Umbilical cord (tissue), 2 donors: ENCODE results near the gene GAL3ST1. TPM values are rescaled to one million over a fixed set of nuclear protein-coding genes. Genes with fewer than 3 reads are reported as not detected.
"Not testable (repeated sequence)": the region's sequence is repeated elsewhere in the genome, so short reads cannot be mapped to it uniquely, and the experiment has no call there.

ENCODE experiments used
- DNase-seq: peaks from one replicate; pipeline ENCODE4 v3.0.0-alpha.2; 2015; ENCODE audit warnings: low spot score
- total RNA-seq: library from RNA; depleted of rRNA; stranded (reverse); fragments of >200 nt; gene quantifications from one replicate; pipeline ENCODE4 v1.2.3, GENCODE V29; 2014; ENCODE audit warnings: low replicate concordance; ENCODE audit not compliant: insufficient read depth

The GAL3ST1 gene
- total RNA-seq, 1 donor from 2014 or later = not detected

- DNase-seq = no peak
Measured at GRCh38 chr22:30564761-30565119, 9.7 kb downstream of the GAL3ST1 start.

GRCh38 chr22:30564045-30564760 is 10.3 kb downstream of the GAL3ST1 start:
- no peak for DNase-seq

- DNase-seq = no peak
Measured at GRCh38 chr22:30562366-30562765, 12.1 kb downstream of the GAL3ST1 start.

- DNase-seq = no peak
Measured at GRCh38 chr22:30561402-30562189, 12.9 kb downstream of the GAL3ST1 start.

GRCh38 chr22:30560643-30561202 is 13.7 kb downstream of the GAL3ST1 start:
- DNase-seq = not testable (repeated sequence)

GRCh38 chr22:30559889-30560288 is 14.6 kb downstream of the GAL3ST1 start:
- no peak for DNase-seq

GRCh38 chr22:30557243-30557642 is 17.2 kb downstream of the GAL3ST1 start:
- no peak for DNase-seq

- DNase-seq = no peak
Measured at GRCh38 chr22:30556388-30556787, 18.1 kb downstream of the GAL3ST1 start.

- DNase-seq = no peak
Measured at GRCh38 chr22:30555282-30556210, 18.9 kb downstream of the GAL3ST1 start.

- DNase-seq = no peak
Measured at GRCh38 chr22:30553971-30554370, 20.5 kb downstream of the GAL3ST1 start.

- no peak for DNase-seq
Measured at GRCh38 chr22:30552719-30553118, 21.7 kb downstream of the GAL3ST1 start.

GRCh38 chr22:30551813-30552212 is 22.7 kb downstream of the GAL3ST1 start:
- not testable (repeated sequence) for DNase-seq

- DNase-seq = no peak
Measured at GRCh38 chr22:30547188-30547587, 27.3 kb downstream of the GAL3ST1 start.

- DNase-seq = no peak
Measured at GRCh38 chr22:30546616-30547015, 27.8 kb downstream of the GAL3ST1 start, which contains the start of gene SEC14L6. Gene SEC14L6 (minus strand): TSS chr22:30546741. CDS start chr22:30546682, 59 bp downstream.

GRCh38 chr22:30542811-30543188 is 31.7 kb downstream of the GAL3ST1 start:
- no peak for DNase-seq

- no peak for DNase-seq
Measured at GRCh38 chr22:30541961-30542810, 32.3 kb downstream of the GAL3ST1 start.

- not testable (repeated sequence) for DNase-seq
Measured at GRCh38 chr22:30541511-30541910, 33.0 kb downstream of the GAL3ST1 start.

- DNase-seq = no peak
Measured at GRCh38 chr22:30539368-30539767, 35.1 kb downstream of the GAL3ST1 start.

- peak; percentile 7 for DNase-seq
Measured at GRCh38 chr22:30538280-30538679, 36.2 kb downstream of the GAL3ST1 start.

GRCh38 chr22:30537083-30537731 is 37.3 kb downstream of the GAL3ST1 start:
- no peak for DNase-seq
